H1 (cell line): ENCODE data around the gene ADGRL3. TPM values are rescaled to one million over a fixed set of nuclear protein-coding genes. Genes with fewer than 3 reads are reported as not detected.

Source experiments
- CTCF ChIA-PET: fragments of 300-600 bp; sonication (Branson Sonifier 250); formaldehyde crosslinking; loops from one replicate; lab custom pipeline; 2021; ENCODE audit not compliant: partially characterized antibody; lab: Charles Lee
- POLR2A ChIA-PET: fragments of 300-600 bp; sonication (Branson Sonifier 250); formaldehyde crosslinking; loops from one replicate; lab custom pipeline; 2021; ENCODE audit warnings: inconsistent platforms; ENCODE audit not compliant: partially characterized antibody; lab: Charles Lee
- DNase-seq, 2 experiments: peaks; one replicate each; pipeline versions ENCODE4 v3.0.0 to v3.0.0-alpha.2; 2010 to 2022; ENCODE audit warnings: low spot score in 2 of 2, low read depth in 1 of 2, mixed read lengths in 1 of 2
- FAIRE-seq: peaks from 2 replicates; lab custom pipeline; 2011; peaks lifted over from hg19 to GRCh38; lab: Jason Lieb, UNC
- H2AFZ ChIP-seq: 2 replicates; pipeline ENCODE4 v1.8.1; 2012; ENCODE audit warnings: low read length, inconsistent platforms
- H2AK5ac ChIP-seq: 2 replicates; pipeline ENCODE4 v1.6.1; 2013; ENCODE audit warnings: low read depth, low read length
- H2BK120ac ChIP-seq: replicated peaks from 2 replicates; pipeline ENCODE3; 2013; ENCODE audit warnings: low read depth, low read length, inconsistent platforms
- H2BK12ac ChIP-seq: 2 replicates; pipeline ENCODE4 v1.6.1; 2013; ENCODE audit warnings: low read depth, low read length
- H2BK15ac ChIP-seq: 2 replicates; pipeline ENCODE4 v1.6.1; 2013; ENCODE audit warnings: low read length
- H2BK20ac ChIP-seq: 2 replicates; pipeline ENCODE4 v1.6.1; 2013; ENCODE audit warnings: low read length
- H2BK5ac ChIP-seq: 2 replicates; pipeline ENCODE4 v1.6.1; 2013; ENCODE audit warnings: low read depth, low read length
- H3K14ac ChIP-seq: 2 replicates; pipeline ENCODE4 v1.6.1; 2013; ENCODE audit warnings: inconsistent platforms; ENCODE audit not compliant: insufficient read length
- H3K18ac ChIP-seq: 2 replicates; pipeline ENCODE4 v1.6.1; 2013; ENCODE audit warnings: low read length; ENCODE audit errors: extremely low read depth
- H3K23ac ChIP-seq: 2 replicates; pipeline ENCODE4 v1.6.1; 2013; ENCODE audit warnings: inconsistent platforms; ENCODE audit not compliant: insufficient read length
- H3K23me2 ChIP-seq: 2 replicates; pipeline ENCODE4 v1.6.1; 2013; ENCODE audit warnings: low read depth, low read length
- H3K27ac ChIP-seq: 2 replicates; pipeline ENCODE4 v1.6.1; 2011; ENCODE audit warnings: low read depth, low read length, inconsistent platforms
- H3K27me3 ChIP-seq, 4 experiments: replicated peaks in 1 of 4; 1 replicate in 1 of 4; 2 replicates in 3 of 4; pipeline versions ENCODE4 v1.6.1 to v1.8.1; 2011 to 2013; ENCODE audit warnings: low read length in 3 of 4, mild to moderate bottlenecking in 3 of 4, inconsistent platforms in 2 of 4, mixed read lengths in 2 of 4, moderate library complexity in 1 of 4; ENCODE audit not compliant: control insufficient read depth in 3 of 4, insufficient read depth in 3 of 4; ENCODE audit errors: extremely low read depth in 1 of 4
- H3K36me3 ChIP-seq, 4 experiments: 2 replicates each; pipeline versions ENCODE4 v1.6.1 to v1.8.1; 2011 to 2013; ENCODE audit warnings: mild to moderate bottlenecking in 4 of 4, low read length in 3 of 4, moderate library complexity in 2 of 4, control low read depth in 1 of 4, inconsistent platforms in 1 of 4; ENCODE audit not compliant: insufficient read depth in 4 of 4, control insufficient read depth in 2 of 4
- H3K4ac ChIP-seq: replicated peaks from 2 replicates; pipeline ENCODE3; 2013; ENCODE audit warnings: low read length, low read depth, mixed read lengths, inconsistent platforms; ENCODE audit not compliant: insufficient read length
- H3K4me1 ChIP-seq, 4 experiments: replicated peaks in 1 of 4; 1 replicate in 1 of 4; 2 replicates in 3 of 4; pipeline versions ENCODE4 v1.6.1 to v1.8.1; 2011 to 2013; ENCODE audit warnings: low read length in 3 of 4, inconsistent platforms in 2 of 4, mixed read lengths in 1 of 4; ENCODE audit not compliant: insufficient read depth in 4 of 4, control insufficient read depth in 3 of 4
- H3K4me2 ChIP-seq, 2 experiments: 2 replicates each; pipeline versions ENCODE4 v1.6.1 to v1.8.1; 2011 to 2013; ENCODE audit warnings: low read depth in 2 of 2, low read length in 2 of 2, control low read depth in 1 of 2, inconsistent platforms in 1 of 2, mild to moderate bottlenecking in 1 of 2; ENCODE audit not compliant: insufficient read depth in 1 of 2
- H3K4me3 ChIP-seq, 4 experiments: fragments of 200-600, 300-600 bp in 1 of 4; sonication (generic), shearing (Covaris generic), sonication (Bioruptor Twin) in 1 of 4; 2 replicates each; pipeline versions ENCODE4 v1.5.1 to v1.8.1; 2011 to 2016; ENCODE audit warnings: low read length in 4 of 4, low read depth in 3 of 4, control low read depth in 2 of 4, inconsistent platforms in 2 of 4, mild to moderate bottlenecking in 2 of 4, mixed read lengths in 1 of 4, moderate library complexity in 1 of 4; ENCODE audit not compliant: insufficient read depth in 2 of 4; ENCODE audit errors: extremely low read depth in 1 of 4
- H3K56ac ChIP-seq: replicated peaks from 2 replicates; pipeline ENCODE3; 2013; ENCODE audit warnings: low read depth, mild to moderate bottlenecking, mixed read lengths, low read length, inconsistent platforms; ENCODE audit not compliant: insufficient read length
- H3K79me1 ChIP-seq: 2 replicates; pipeline ENCODE4 v1.6.1; 2013; ENCODE audit warnings: low read depth, low read length, control low read depth
- H3K79me2 ChIP-seq, 2 experiments: 2 replicates each; pipeline versions ENCODE4 v1.6.1 to v1.8.1; 2012 to 2013; ENCODE audit warnings: low read length in 2 of 2, mild to moderate bottlenecking in 2 of 2, inconsistent platforms in 1 of 2; ENCODE audit not compliant: insufficient read depth in 2 of 2, control insufficient read depth in 1 of 2
- H3K9ac ChIP-seq, 4 experiments: replicated peaks in 1 of 4; 1 replicate in 1 of 4; 2 replicates in 3 of 4; pipeline versions ENCODE4 v1.6.1 to v1.8.1; 2011 to 2013; ENCODE audit warnings: low read depth in 3 of 4, low read length in 3 of 4, control low read depth in 2 of 4, mild to moderate bottlenecking in 2 of 4, moderate library complexity in 2 of 4, inconsistent platforms in 1 of 4; ENCODE audit errors: extremely low read depth in 1 of 4
- H3K9me3 ChIP-seq, 2 experiments: 2 replicates each; pipeline versions ENCODE4 v1.6.1 to v1.8.1; 2012 to 2013; ENCODE audit warnings: mild to moderate bottlenecking in 2 of 2, moderate library complexity in 2 of 2, control low read depth in 1 of 2, inconsistent platforms in 1 of 2, low read depth in 1 of 2, low read length in 1 of 2, mixed read lengths in 1 of 2; ENCODE audit not compliant: insufficient read depth in 2 of 2
- H4K20me1 ChIP-seq, 2 experiments: replicated peaks in 1 of 2; 2 replicates each; pipeline versions ENCODE3 to v1.8.1; 2011 to 2013; ENCODE audit warnings: inconsistent platforms in 2 of 2, low read length in 2 of 2, mild to moderate bottlenecking in 1 of 2; ENCODE audit not compliant: insufficient read depth in 2 of 2, control insufficient read depth in 1 of 2
- H4K5ac ChIP-seq: 2 replicates; pipeline ENCODE4 v1.6.1; 2013; ENCODE audit warnings: low read length, low read depth, mixed read lengths, inconsistent platforms; ENCODE audit not compliant: insufficient read length
- H4K8ac ChIP-seq: 2 replicates; pipeline ENCODE4 v1.8.0; 2013; ENCODE audit warnings: mild to moderate bottlenecking, moderate library complexity, low read length, inconsistent platforms; ENCODE audit not compliant: insufficient read depth; ENCODE audit errors: extremely low read depth
- H4K91ac ChIP-seq: replicated peaks from 2 replicates; pipeline ENCODE3; 2013; ENCODE audit warnings: low read length, mixed read lengths, inconsistent platforms; ENCODE audit not compliant: insufficient read length
- BCL11A ChIP-seq, 2 experiments: IDR thresholded peaks; one replicate each; pipeline ENCODE4 v1.6.1; 2011; ENCODE audit warnings: low read depth in 2 of 2, low read length in 2 of 2, mild to moderate bottlenecking in 2 of 2
- EGR1 ChIP-seq: IDR thresholded peaks from 2 replicates; pipeline ENCODE4 v1.6.1; 2011; ENCODE audit warnings: low read depth, low read length, borderline replicate concordance
- EP300 ChIP-seq, 2 experiments: IDR thresholded peaks; 1 replicate in 1 of 2; 2 replicates in 1 of 2; pipeline ENCODE4 v1.6.1; 2011 to 2012; ENCODE audit warnings: low read depth in 2 of 2, low read length in 2 of 2, mild to moderate bottlenecking in 2 of 2, borderline replicate concordance in 1 of 2, inconsistent platforms in 1 of 2, moderate library complexity in 1 of 2
- EZH2 ChIP-seq: fragments of 200-600 bp; sonication (generic); IDR thresholded peaks from 2 replicates; pipeline ENCODE4 v1.7.1; 2012; ENCODE audit warnings: low read depth, mild to moderate bottlenecking, moderate library complexity, low read length, inconsistent platforms; ENCODE audit not compliant: severe bottlenecking
- GTF2F1 ChIP-seq: IDR thresholded peaks from 2 replicates; pipeline ENCODE4 v1.6.1; 2012; ENCODE audit warnings: low read depth, low read length, improper control_type of control experiment, borderline replicate concordance
- KDM1A ChIP-seq: fragments of 200-600, 300-600 bp; sonication (generic); IDR thresholded peaks from 2 replicates; pipeline ENCODE4 v1.7.1; 2016; ENCODE audit warnings: mild to moderate bottlenecking, low read length, borderline replicate concordance
- RFX5 ChIP-seq: IDR thresholded peaks from 2 replicates; pipeline ENCODE4 v1.6.1; 2011; ENCODE audit warnings: low read depth, low read length, improper control_type of control experiment, borderline replicate concordance
- RNF2 ChIP-seq: fragments of 200-900, 300-1000 bp; sonication (generic); IDR thresholded peaks from 2 replicates; pipeline ENCODE4 v1.7.1; 2016; ENCODE audit warnings: borderline replicate concordance, low read depth, mild to moderate bottlenecking, antibody characterized with exemption, low read length; ENCODE audit not compliant: poor library complexity, severe bottlenecking; ENCODE audit errors: missing control alignments
- SIN3A ChIP-seq, 2 experiments: IDR thresholded peaks in 1 of 2; conservative IDR thresholded peaks in 1 of 2; 2 replicates each; pipeline ENCODE4 v1.6.1; 2011 to 2012; ENCODE audit warnings: low read length in 2 of 2, improper control_type of control experiment in 1 of 2, low read depth in 1 of 2, mild to moderate bottlenecking in 1 of 2
- SP4 ChIP-seq: IDR thresholded peaks from 2 replicates; pipeline ENCODE4 v1.6.1; 2012; ENCODE audit warnings: low read length, inconsistent platforms
- TCF12 ChIP-seq: IDR thresholded peaks from 2 replicates; pipeline ENCODE4 v1.6.1; 2011; ENCODE audit warnings: low read depth, mild to moderate bottlenecking, low read length
- WGBS, 2 experiments: shearing (Covaris generic) in 1 of 2; methylation state at CpG; one replicate each; pipeline versions ENCODE4 v1.1.6 to v1.1.7; 2013 to 2015; ENCODE audit warnings: low lambda C conversion rate in 2 of 2, mixed read lengths in 2 of 2, inconsistent platforms in 1 of 2, low coverage in 1 of 2, missing lambda C conversion rate in 1 of 2; ENCODE audit not compliant: insufficient replicate concordance in 2 of 2, insufficient coverage in 1 of 2, insufficient read length in 1 of 2; ENCODE audit errors: extremely low coverage in 1 of 2, missing lambda C conversion rate in 1 of 2; 5-methylcytosine and 5-hydroxymethylcytosine counted together
- polyA plus RNA-seq, 7 experiments: library from polyadenylated mRNA; depleted of rRNA in 3 of 7; stranded (reverse) in 5 of 7; unstranded in 2 of 7; fragments of >200 nt in 5 of 7; fragments of 200-250 nt in 2 of 7; gene quantifications; 1 replicate in 5 of 7; 2 replicates in 1 of 7; 4 replicates in 1 of 7; pipeline versions ENCODE4 v1.2.1 to v1.2.3, GENCODE V29; 2011 to 2013; ENCODE audit warnings: missing spikeins in 2 of 7, mixed read lengths in 2 of 7
- total RNA-seq: library from RNA; stranded (reverse); fragmentation: NEBNext Ultra II Directional; extraction: Animal tissue kit (Norgen Biotek cat#: 25700); gene quantifications from 2 replicates; pipeline ENCODE4 v1.2.1, GENCODE V29; 2021
- TF ChIP-seq, protein P1 (sequence below): IDR thresholded peaks from 2 replicates; pipeline ENCODE4 v1.6.1; 2011; ENCODE audit warnings: low read length, improper control_type of control experiment

ADGRL3 gene
- total and polyA plus RNA-seq, 2 of the 8 experiments (the other 6 are each of a cell fraction or from before 2014, with no cell fraction given): 6.6 to 13.0 TPM

DNA sequence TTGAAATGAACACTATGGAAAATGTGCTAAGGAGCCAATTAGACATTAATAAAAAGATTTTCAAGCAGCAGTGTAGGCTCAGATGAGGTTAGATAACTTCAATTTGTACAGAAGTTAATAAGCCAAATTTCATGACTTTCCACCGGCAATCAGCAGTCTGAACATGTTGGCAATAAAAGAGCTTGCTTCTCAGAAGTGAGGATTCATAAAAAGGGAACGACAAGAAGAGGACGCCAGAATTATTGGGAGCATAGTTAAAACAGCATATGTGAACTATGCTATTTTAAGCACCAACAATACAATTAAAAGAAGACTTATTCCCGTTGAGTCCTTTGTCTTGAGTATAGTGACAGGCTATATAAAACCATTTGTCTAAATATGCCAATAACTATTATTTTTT lies 785.3 kb downstream of the ADGRL3 start:
- Histone ChIP-seq H2BK12ac (no peak overlapping the region), H4K5ac (no peak overlapping the region), H2AK5ac (no peak overlapping the region), H2BK5ac (no peak overlapping the region), H3K27me3 (no peaks in the 10 kb centered on the region), H3K9me3 (no peaks in the 10 kb centered on the region), H3K4ac (no peak overlapping the region), H2BK120ac (no peak overlapping the region), H3K79me1 (no peaks in the 10 kb centered on the region), H3K27ac (no peak overlapping the region), H3K4me2 (no peak overlapping the region), H4K8ac (no peak overlapping the region), H2BK20ac (no peak overlapping the region), H2BK15ac (no peak overlapping the region), H3K4me3 (no peak overlapping the region), H3K56ac (no peak overlapping the region), H4K20me1 (no peaks in the 10 kb centered on the region), H3K14ac (no peak overlapping the region), H3K4me1 (no peaks in the 10 kb centered on the region; a peak in 1 of 7 replicates), H4K91ac (no peak overlapping the region), H3K36me3 (peaks cover 0 to 4% (median 0%) of the 10 kb centered on the region in 4 experiments; a peak in 1 of 8 replicates), H3K18ac (no peak overlapping the region), H3K9ac (no peak overlapping the region), H2AFZ (no peak overlapping the region), H3K79me2 (no peaks in the 10 kb centered on the region), H3K23ac (no peak overlapping the region), H3K23me2 (no peaks in the 10 kb centered on the region)
- POLR2A ChIA-PET: no interaction called here
- DNase-seq (no peak), FAIRE-seq (no peak)
- CTCF ChIA-PET: interaction anchor here (0.6 to 2.0 kb wide), 2 partner anchors 18 to 19 kb away, joined by 3 to 7 read pairs; no protein-coding TSS in a partner anchor
- WGBS, 2 experiments: 92% methylated on average over 4 of the region's 4 CpGs; no CpG with 5 or more reads in 1 of the 2 experiments
- TF ChIP-seq BCL11A (IDR thresholded peaks at IDR 0.05; ENCODE audit: low read depth in 2 of 2, low read length in 2 of 2): no peak
- no peak for TF ChIP-seq SP4
- TF ChIP-seq RNF2: no peak
- TF ChIP-seq TCF12: no peak
- TF ChIP-seq GTF2F1: no peak
- no peak for TF ChIP-seq EZH2
- TF ChIP-seq KDM1A: no peak
- no peak for TF ChIP-seq RFX5
- TF ChIP-seq, protein P1, sequence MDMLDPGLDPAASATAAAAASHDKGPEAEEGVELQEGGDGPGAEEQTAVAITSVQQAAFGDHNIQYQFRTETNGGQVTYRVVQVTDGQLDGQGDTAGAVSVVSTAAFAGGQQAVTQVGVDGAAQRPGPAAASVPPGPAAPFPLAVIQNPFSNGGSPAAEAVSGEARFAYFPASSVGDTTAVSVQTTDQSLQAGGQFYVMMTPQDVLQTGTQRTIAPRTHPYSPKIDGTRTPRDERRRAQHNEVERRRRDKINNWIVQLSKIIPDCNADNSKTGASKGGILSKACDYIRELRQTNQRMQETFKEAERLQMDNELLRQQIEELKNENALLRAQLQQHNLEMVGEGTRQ: no peak
- no peak for TF ChIP-seq EGR1
- TF ChIP-seq EP300 (IDR thresholded peaks at IDR 0.05; ENCODE audit: borderline replicate concordance in 1 of 2, low read depth in 2 of 2, low read length in 2 of 2): no peak
- no peak for TF ChIP-seq SIN3A (conservative IDR thresholded peaks at IDR 0.05 in 1 of 2, IDR thresholded peaks at IDR 0.05 in 1 of 2; ENCODE audit: low read depth in 1 of 2, low read length in 2 of 2)
